ENCODE data around the gene HECTD2. TPM values are rescaled to one million over a fixed set of nuclear protein-coding genes. Genes with fewer than 3 reads are reported as not detected.
A peak's percentile ranks its signal among the peaks of the same experiment; 100 is the strongest.

Gene HECTD2
- total RNA-seq, 2 experiments from 2014 or later: 2.7 to 3.8 TPM

GRCh38 chr10:91406322-91406721 lies 3.8 kb upstream of the HECTD2 start:
- peaks cover 4% of the 10 kb centered on the region for H3K27me3 Mint-ChIP-seq
- H3K9me3 Mint-ChIP-seq: no peaks in the 10 kb centered on the region
- peaks cover 4% of the 10 kb centered on the region for H3K36me3 Mint-ChIP-seq (ENCODE audit: low read depth)
- peaks cover 13% of the 10 kb centered on the region for H3K4me1 Mint-ChIP-seq (ENCODE audit: low read depth)
- H3K4me3 Mint-ChIP-seq: no peak overlapping the region
- ChIA-PET CTCF (no interaction called here), POLR2A (no interaction called here)
- intact Hi-C loops (cut with micrococcal nuclease): no loop called here
- no peak for DNase-seq
- TF ChIP-seq CTCF (IDR thresholded peaks at IDR 0.05): no peak
- no peak for ATAC-seq
- H3K27ac Mint-ChIP-seq: no peak overlapping the region

GRCh38 chr10:91409069-91409868 lies 875 bp upstream of the HECTD2 start:
- Mint-ChIP-seq H3K27ac (peak overlapping the region; percentile 86), H3K4me3 (peak overlapping the region; percentile 81), H3K4me1 (ENCODE audit: low read depth) (peaks cover 16% of the 10 kb centered on the region), H3K36me3 (ENCODE audit: low read depth) (peaks cover 4% of the 10 kb centered on the region), H3K27me3 (peaks cover 4% of the 10 kb centered on the region), H3K9me3 (no peaks in the 10 kb centered on the region)
- ChIA-PET POLR2A (interaction anchor here (0.6 kb wide), 1 partner anchor 403 kb away, joined by 3 read pairs; no protein-coding TSS in a partner anchor), CTCF (interaction anchor here (1.1 to 2.1 kb wide), 4 partner anchors 17 to 223 kb away, joined by 3 to 6 read pairs (median 3); partner anchors contain the start of gene PPP1R3C)
- ATAC-seq (peak; percentile 20), DNase-seq (peak; percentile 25)
- intact Hi-C loops (cut with micrococcal nuclease): no loop called here
- TF ChIP-seq CTCF (IDR thresholded peaks at IDR 0.05): no peak

GRCh38 chr10:91410638-91411371 lies 661 bp downstream of the HECTD2 start:
- CTCF ChIA-PET: interaction anchor here (0.9 to 1.4 kb wide), 5 partner anchors 9 to 502 kb away, joined by 3 to 6 read pairs (median 4); no protein-coding TSS in a partner anchor
- intact Hi-C loops (cut with micrococcal nuclease): no loop called here
- H3K9me3 Mint-ChIP-seq: no peaks in the 10 kb centered on the region
- peaks cover 3% of the 10 kb centered on the region for H3K27me3 Mint-ChIP-seq
- H3K36me3 Mint-ChIP-seq (ENCODE audit: low read depth): peaks cover 4% of the 10 kb centered on the region
- H3K4me3 Mint-ChIP-seq: peak overlapping the region; percentile 93
- ATAC-seq: peak; percentile 22
- H3K27ac Mint-ChIP-seq: peak overlapping the region; percentile 95
- TF ChIP-seq CTCF (IDR thresholded peaks at IDR 0.05): no peak
- peak; percentile 60 for DNase-seq
- POLR2A ChIA-PET: interaction anchor here (0.6 to 1.1 kb wide), 2 partner anchors 15 to 540 kb away, joined by 3 read pairs; no protein-coding TSS in a partner anchor
- peaks cover 20% of the 10 kb centered on the region for H3K4me1 Mint-ChIP-seq (ENCODE audit: low read depth)

GRCh38 chr10:91411621-91412020 lies 1.5 kb downstream of the HECTD2 start:
- H3K9me3 Mint-ChIP-seq: no peaks in the 10 kb centered on the region
- ATAC-seq (no peak), DNase-seq (no peak)
- no peak for TF ChIP-seq CTCF (IDR thresholded peaks at IDR 0.05)
- peaks cover 3% of the 10 kb centered on the region for H3K27me3 Mint-ChIP-seq
- ChIA-PET CTCF (interaction anchor here (0.9 to 1.4 kb wide), 5 partner anchors 8 to 501 kb away, joined by 3 to 6 read pairs (median 4); no protein-coding TSS in a partner anchor), POLR2A (interaction anchor here (0.6 to 1.1 kb wide), 4 partner anchors 14 to 1879 kb away, joined by 3 to 5 read pairs (median 4); no protein-coding TSS in a partner anchor)
- peaks cover 4% of the 10 kb centered on the region for H3K36me3 Mint-ChIP-seq (ENCODE audit: low read depth)
- no peak overlapping the region for H3K27ac Mint-ChIP-seq
- peaks cover 24% of the 10 kb centered on the region for H3K4me1 Mint-ChIP-seq (ENCODE audit: low read depth)
- intact Hi-C loops (cut with micrococcal nuclease): no loop called here
- H3K4me3 Mint-ChIP-seq: peak overlapping the region; percentile 93
